SK-N-MC (cell line): ENCODE results near the gene IQCN.

Experiments used
- DNase-seq: peaks from one replicate; pipeline ENCODE4 v3.0.0-alpha.2; 2011; ENCODE audit warnings: low read depth, low spot score
- H3K27ac ChIP-seq: fragments of 200-600 bp; sonication (generic); 2 replicates; pipeline ENCODE4 v1.5.1; 2016; ENCODE audit warnings: mixed run types
- H3K36me3 ChIP-seq: fragments of 200-600 bp; sonication (generic); 2 replicates; pipeline ENCODE4 v1.6.1; 2017; ENCODE audit warnings: antibody characterized with exemption, low read length, mixed read lengths; ENCODE audit not compliant: insufficient read depth
- H3K4me3 ChIP-seq: fragments of 200-600 bp; sonication (generic); 2 replicates; pipeline ENCODE4 v1.5.1; 2016
- H3K9ac ChIP-seq: fragments of 200-600 bp; sonication (generic); 2 replicates; pipeline ENCODE4 v1.8.0; 2017; ENCODE audit warnings: mixed run types, mixed read lengths; ENCODE audit not compliant: insufficient read length
- H3K9me3 ChIP-seq: fragments of 200-600 bp; sonication (generic); 2 replicates; pipeline ENCODE4 v1.6.1; 2017; ENCODE audit warnings: low read depth, mild to moderate bottlenecking, antibody characterized with exemption, low read length, moderate library complexity, mixed read lengths
- EZH2 ChIP-seq: fragments of 200-600 bp; sonication (generic); IDR thresholded peaks from one replicate; pipeline ENCODE4 v1.6.1; 2017; ENCODE audit warnings: antibody characterized with exemption
- FOXP2 ChIP-seq: optimal IDR thresholded peaks from 2 replicates; pipeline ENCODE3; 2011; ENCODE audit warnings: mild to moderate bottlenecking, moderate library complexity; ENCODE audit not compliant: insufficient read depth; ENCODE audit errors: extremely low read length, control extremely low read depth
- POLR2AphosphoS5 ChIP-seq: IDR thresholded peaks from 2 replicates; pipeline ENCODE4 v1.6.1; 2012; ENCODE audit warnings: mild to moderate bottlenecking, low read depth, low read length, borderline replicate concordance

IQCN gene

DNA sequence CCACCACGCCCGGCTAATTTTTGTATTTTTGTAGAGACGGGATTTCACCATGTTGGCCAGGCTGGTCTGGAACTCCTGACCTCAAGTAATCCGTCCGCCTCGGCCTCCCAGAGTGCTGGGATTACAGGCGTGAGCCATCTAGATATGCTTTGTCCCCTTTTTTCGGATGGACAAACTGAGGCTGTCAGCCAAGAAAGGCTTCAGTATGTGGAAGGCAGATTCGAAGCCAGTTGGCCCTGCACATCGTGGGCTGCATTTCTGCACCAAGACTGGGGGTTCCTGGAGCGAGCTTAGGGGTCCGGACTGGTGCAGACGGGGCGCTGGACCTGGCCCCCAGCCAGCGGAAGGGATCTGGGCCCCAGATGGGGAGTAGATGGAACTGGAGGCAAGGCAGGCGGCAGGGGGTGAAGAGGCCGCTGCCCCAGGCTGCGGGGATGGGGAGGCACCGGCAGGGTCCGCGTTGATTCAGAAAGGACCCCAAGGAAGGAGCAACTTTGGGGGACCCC, 16.8 kb upstream of the IQCN start:
- no peaks in the 10 kb centered on the region for H3K9me3 ChIP-seq
- TF ChIP-seq EZH2 (no peak), POLR2AphosphoS5 (no peak), FOXP2 (no peak)
- H3K9ac ChIP-seq: no peak overlapping the region
- H3K27ac ChIP-seq: peak overlapping the region; percentile 94; the same call in 1 of the 2 replicates
- no peak for DNase-seq
- H3K36me3 ChIP-seq: no peaks in the 10 kb centered on the region
- H3K4me3 ChIP-seq: peak overlapping the region; percentile 80

DNA sequence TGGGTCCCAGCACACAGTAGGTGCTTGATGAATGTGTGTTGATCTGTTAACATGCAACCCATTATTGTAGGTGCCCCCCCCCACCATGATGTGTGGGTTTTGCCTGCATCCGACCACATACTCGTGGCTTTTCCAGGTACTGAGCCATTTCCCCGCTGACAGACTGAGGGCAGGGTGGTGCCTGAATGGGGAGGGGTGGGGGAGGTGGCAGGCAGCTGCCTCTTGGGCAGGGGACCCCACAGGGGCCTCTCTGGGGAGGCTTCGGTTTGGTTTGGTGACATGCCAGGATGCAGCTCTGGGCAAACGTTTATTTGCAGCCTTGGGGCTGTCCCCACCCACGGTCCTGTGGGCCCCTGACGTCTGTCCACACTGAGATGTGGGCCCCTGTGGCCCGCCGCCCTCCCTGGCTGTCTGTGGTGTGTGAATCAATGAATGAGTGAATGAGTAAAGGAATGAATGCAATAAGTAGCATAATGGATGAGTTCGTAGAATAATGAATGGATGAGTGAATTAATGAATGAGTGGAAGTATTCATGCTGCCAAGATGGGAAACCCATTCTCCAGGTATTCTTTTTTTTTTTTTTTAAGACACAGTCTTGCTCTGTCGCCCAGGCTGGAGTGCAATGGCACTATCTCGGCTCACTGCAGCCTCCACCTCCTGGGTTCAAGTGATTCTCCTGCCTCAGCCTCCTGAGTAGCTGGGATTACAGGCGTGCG, 16.2 kb upstream of the IQCN start:
- peak overlapping the region; percentile 63 for H3K27ac ChIP-seq

GRCh38 chr19:18289471-18290301, 15.4 kb upstream of the IQCN start:
- no peaks in the 10 kb centered on the region for H3K9me3 ChIP-seq
- H3K9ac ChIP-seq: no peak overlapping the region
- DNase-seq: no peak
- peak overlapping the region; percentile 63 for H3K27ac ChIP-seq
- no peak for TF ChIP-seq EZH2
- TF ChIP-seq FOXP2: no peak
- no peak for TF ChIP-seq POLR2AphosphoS5
- H3K4me3 ChIP-seq: no peak overlapping the region
- H3K36me3 ChIP-seq: no peaks in the 10 kb centered on the region

More for the DNA sequence above, 16.2 kb upstream of the IQCN start:
- H3K36me3 ChIP-seq: no peaks in the 10 kb centered on the region
- TF ChIP-seq FOXP2 (no peak), EZH2 (no peak), POLR2AphosphoS5 (no peak)
- H3K9ac ChIP-seq: no peak overlapping the region
- H3K9me3 ChIP-seq: no peaks in the 10 kb centered on the region
- no peak for DNase-seq
- no peak overlapping the region for H3K4me3 ChIP-seq

DNA sequence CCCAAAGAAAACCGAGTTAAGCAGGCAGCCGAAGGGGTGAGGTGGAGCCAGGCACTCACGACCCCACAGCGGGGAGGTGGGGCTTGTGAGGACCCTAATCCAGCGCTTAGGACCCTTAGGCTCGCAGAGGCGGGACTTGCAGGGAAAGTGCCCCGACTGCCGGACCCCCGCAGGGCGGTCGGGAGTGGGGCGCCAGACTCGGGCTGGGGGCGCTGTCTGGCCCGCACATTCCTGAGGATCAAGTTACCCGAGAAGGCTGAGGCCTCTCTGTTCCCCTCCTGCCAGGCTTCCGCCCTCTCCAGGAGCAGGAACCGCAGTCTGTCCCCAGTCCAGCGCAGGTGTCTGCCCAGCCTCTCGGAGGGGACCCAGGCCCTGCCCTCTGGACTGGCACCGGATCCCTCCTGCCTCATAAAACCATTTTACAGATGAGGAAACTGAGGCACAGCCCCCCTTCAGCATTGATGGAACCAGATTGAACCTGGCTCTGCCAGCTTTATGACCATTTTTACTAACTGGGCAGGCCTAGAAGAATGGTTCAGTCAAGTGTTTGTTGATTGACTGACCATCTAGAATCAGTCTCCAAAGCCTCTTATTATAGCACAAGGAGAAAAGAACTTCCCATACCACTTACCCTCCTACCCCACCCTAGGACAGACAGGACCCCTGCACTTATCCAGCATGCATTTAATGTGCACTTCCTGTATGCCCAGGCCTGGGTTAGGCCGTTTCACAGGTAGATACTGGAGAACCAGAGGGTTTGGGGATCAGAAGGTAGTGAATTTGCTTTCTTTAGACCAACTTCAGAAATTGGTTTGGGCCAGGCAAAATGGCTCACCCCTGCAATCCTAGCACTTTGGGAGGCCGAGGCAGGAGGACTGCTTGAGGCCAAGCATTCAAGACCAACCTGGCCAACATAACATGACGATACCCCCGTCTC, 13.9 kb upstream of the IQCN start:
- Histone ChIP-seq H3K9ac (no peak overlapping the region), H3K9me3 (no peaks in the 10 kb centered on the region), H3K27ac (peak overlapping the region; percentile 1; the same call in 1 of the 2 replicates), H3K36me3 (no peaks in the 10 kb centered on the region), H3K4me3 (no peak overlapping the region)
- no peak for DNase-seq
- no peak for TF ChIP-seq POLR2AphosphoS5
- TF ChIP-seq EZH2: no peak
- no peak for TF ChIP-seq FOXP2

DNA sequence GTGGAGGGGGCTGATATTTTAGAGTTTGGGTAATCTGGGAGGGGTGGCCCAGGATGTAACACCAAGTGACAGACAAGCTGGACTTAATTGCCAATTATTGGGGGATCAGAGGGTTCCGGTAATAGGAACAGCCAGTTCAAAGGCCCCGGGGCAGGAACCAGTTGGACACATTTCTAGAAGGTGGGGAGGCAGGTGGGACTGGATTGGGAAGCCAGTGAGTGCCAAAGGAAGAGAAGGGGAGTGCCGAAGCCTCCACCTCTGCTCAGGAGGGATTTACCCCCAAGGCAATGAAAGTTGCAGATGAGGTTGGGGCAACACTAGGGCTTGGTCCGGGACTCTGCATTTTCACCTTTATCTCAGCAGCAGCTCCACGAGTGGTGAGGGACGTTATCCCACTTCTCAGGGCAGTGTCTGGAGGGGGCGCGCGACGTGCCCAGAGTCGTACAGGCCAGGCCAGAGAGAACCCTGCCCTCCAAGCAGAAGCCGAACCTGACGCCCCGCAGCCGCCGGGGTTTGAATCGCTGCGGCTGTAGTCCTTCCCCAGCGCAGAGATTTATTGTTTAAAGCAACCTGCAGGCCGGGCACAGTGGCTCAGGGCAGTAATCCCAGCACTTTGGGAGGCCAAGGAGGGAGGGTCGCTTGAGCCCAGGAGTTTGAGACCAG, 12.9 kb upstream of the IQCN start:
- DNase-seq: no peak
- Histone ChIP-seq H3K4me3 (no peak overlapping the region), H3K36me3 (no peaks in the 10 kb centered on the region), H3K9me3 (no peaks in the 10 kb centered on the region), H3K9ac (no peak overlapping the region), H3K27ac (peak overlapping the region; percentile 1; the same call in 1 of the 2 replicates)
- TF ChIP-seq EZH2: no peak
- TF ChIP-seq POLR2AphosphoS5: no peak
- no peak for TF ChIP-seq FOXP2

- Histone ChIP-seq H3K9ac (no peak overlapping the region), H3K27ac (peak overlapping the region; percentile 72), H3K9me3 (no peaks in the 10 kb centered on the region), H3K36me3 (no peaks in the 10 kb centered on the region), H3K4me3 (no peak overlapping the region)
- DNase-seq: no peak
- TF ChIP-seq EZH2 (no peak), FOXP2 (no peak), POLR2AphosphoS5 (no peak)
These were observed 10.6 kb upstream of the IQCN start for GRCh38 chr19:18284712-18285360.

DNA sequence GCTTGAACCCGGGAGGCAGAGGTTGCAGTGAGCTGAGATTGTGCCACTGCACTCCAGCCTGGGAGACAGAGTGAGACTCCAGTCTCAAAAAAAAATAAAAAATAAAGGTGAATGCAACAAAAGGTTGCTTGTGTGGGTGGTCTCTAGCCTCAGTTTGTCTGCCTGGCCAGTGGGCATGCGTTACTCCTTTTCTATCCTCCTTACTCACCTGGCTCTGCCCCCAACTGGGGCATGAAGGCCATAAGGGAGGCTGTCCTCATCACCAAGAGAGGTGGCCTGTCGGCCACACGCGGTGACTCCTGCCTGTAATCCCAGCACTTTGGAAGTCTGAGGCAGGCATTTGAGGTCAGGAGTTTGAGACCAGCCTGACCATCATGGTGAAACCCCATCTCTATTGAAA, 9.1 kb upstream of the IQCN start:
- Histone ChIP-seq H3K36me3 (peaks cover 8% of the 10 kb centered on the region), H3K4me3 (no peak overlapping the region), H3K9ac (no peak overlapping the region), H3K9me3 (no peaks in the 10 kb centered on the region), H3K27ac (no peak overlapping the region)
- TF ChIP-seq FOXP2 (no peak), EZH2 (no peak), POLR2AphosphoS5 (no peak)
- DNase-seq: no peak
